Mesothelial cell of epicardium (in vitro differentiated cells): ENCODE data around the gene HECTD4. TPM values are rescaled to one million over a fixed set of nuclear protein-coding genes. Genes with fewer than 3 reads are reported as not detected.

ENCODE experiments used
- DNase-seq, 2 experiments: peaks; one replicate each; pipeline ENCODE4 v3.0.0; 2021; ENCODE audit warnings: low spot score in 2 of 2; ENCODE audit not compliant: unreplicated experiment in 2 of 2
- H3K27ac Mint-ChIP-seq: 2 replicates; pipeline ENCODE4 v1.8.0; 2021; ENCODE audit warnings: mixed read lengths
- H3K27me3 Mint-ChIP-seq: 2 replicates; pipeline ENCODE4 v1.8.0; 2021; ENCODE audit warnings: low read depth, mixed read lengths
- H3K36me3 Mint-ChIP-seq: 2 replicates; pipeline ENCODE4 v1.8.0; 2021; ENCODE audit warnings: mixed read lengths
- H3K4me1 Mint-ChIP-seq: 2 replicates; pipeline ENCODE4 v1.8.0; 2021; ENCODE audit warnings: mixed read lengths
- H3K4me3 Mint-ChIP-seq: 2 replicates; pipeline ENCODE4 v1.8.0; 2021; ENCODE audit warnings: mild to moderate bottlenecking, moderate library complexity, mixed read lengths
- H3K9me3 Mint-ChIP-seq: 2 replicates; pipeline ENCODE4 v1.8.0; 2021; ENCODE audit warnings: mixed read lengths
- CTCF ChIP-seq: fragments of 200-600 bp; sonication (generic); IDR thresholded peaks from one replicate; pipeline ENCODE4 v1.5.0; 2021; ENCODE audit warnings: antibody characterized with exemption; ENCODE audit not compliant: unreplicated experiment
- total RNA-seq: library from RNA; stranded (reverse); gene quantifications from 3 replicates; pipeline ENCODE4 v1.2.1, GENCODE V29; 2021

HECTD4 gene
- total RNA-seq, 1 donor from 2014 or later = 89.8 TPM

- H3K27me3 Mint-ChIP-seq = no peaks in the 10 kb centered on the region
- no peak for TF ChIP-seq CTCF
- DNase-seq = no peak
- no peak overlapping the region for H3K4me3 Mint-ChIP-seq
- H3K36me3 Mint-ChIP-seq = peaks cover 9% of the 10 kb centered on the region
- no peak overlapping the region for H3K27ac Mint-ChIP-seq
- H3K4me1 Mint-ChIP-seq = no peaks in the 10 kb centered on the region
- no peaks in the 10 kb centered on the region for H3K9me3 Mint-ChIP-seq
Observed at GRCh38 chr12:112294793-112295192, 87.4 kb downstream of the HECTD4 start.

- Mint-ChIP-seq H3K36me3 (peaks cover 18% of the 10 kb centered on the region), H3K4me1 (peaks cover 7% of the 10 kb centered on the region), H3K9me3 (peaks cover 6% of the 10 kb centered on the region), H3K27ac (no peak overlapping the region), H3K4me3 (no peak overlapping the region), H3K27me3 (no peaks in the 10 kb centered on the region)
- DNase-seq = no peak
- no peak for TF ChIP-seq CTCF
Observed at GRCh38 chr12:112288638-112289037, 93.6 kb downstream of the HECTD4 start.

GRCh38 chr12:112285600-112286401 lies 96.4 kb downstream of the HECTD4 start:
- Mint-ChIP-seq H3K27ac (no peak overlapping the region), H3K4me3 (no peak overlapping the region), H3K9me3 (peaks cover 6% of the 10 kb centered on the region), H3K27me3 (no peaks in the 10 kb centered on the region), H3K36me3 (peaks cover 9% of the 10 kb centered on the region), H3K4me1 (peaks cover 11% of the 10 kb centered on the region)
- TF ChIP-seq CTCF = no peak
- no peak for DNase-seq

GRCh38 chr12:112283546-112283945 lies 98.7 kb downstream of the HECTD4 start:
- TF ChIP-seq CTCF = no peak
- Mint-ChIP-seq H3K9me3 (no peaks in the 10 kb centered on the region), H3K4me1 (peaks cover 11% of the 10 kb centered on the region), H3K27ac (peak overlapping the region; percentile 77), H3K27me3 (no peaks in the 10 kb centered on the region), H3K36me3 (peaks cover 2% of the 10 kb centered on the region), H3K4me3 (no peak overlapping the region)
- DNase-seq = no peak

- H3K9me3 Mint-ChIP-seq = no peaks in the 10 kb centered on the region
- no peak overlapping the region for H3K27ac Mint-ChIP-seq
- H3K36me3 Mint-ChIP-seq = peaks cover 2% of the 10 kb centered on the region
- no peaks in the 10 kb centered on the region for H3K27me3 Mint-ChIP-seq
- DNase-seq = no peak
- H3K4me3 Mint-ChIP-seq = no peak overlapping the region
- TF ChIP-seq CTCF = no peak
- peaks cover 11% of the 10 kb centered on the region for H3K4me1 Mint-ChIP-seq
Observed at GRCh38 chr12:112282920-112283319, 99.3 kb downstream of the HECTD4 start.
